ENCODE measurements around the gene CCDC7. TPM values are rescaled to one million over a fixed set of nuclear protein-coding genes. Genes with fewer than 3 reads are reported as not detected.
"Not testable (repeated sequence)": the region's sequence is repeated elsewhere in the genome, so short reads cannot be mapped to it uniquely, and the experiment has no call there.

CCDC7 gene
- total and polyA plus RNA-seq, 2 experiments from 2014 or later = 0.83 to 1.6 TPM

- TF ChIP-seq ZNF462 (CRISPR knock-in tag; IDR thresholded peaks at IDR 0.05) (no peak), POLR2AphosphoS5 (IDR thresholded peaks at IDR 0.05; ENCODE audit: low read depth) (no peak), NANOG (IDR thresholded peaks at IDR 0.05; ENCODE audit: borderline replicate concordance) (no peak)
- TF ChIP-seq, protein P1, sequence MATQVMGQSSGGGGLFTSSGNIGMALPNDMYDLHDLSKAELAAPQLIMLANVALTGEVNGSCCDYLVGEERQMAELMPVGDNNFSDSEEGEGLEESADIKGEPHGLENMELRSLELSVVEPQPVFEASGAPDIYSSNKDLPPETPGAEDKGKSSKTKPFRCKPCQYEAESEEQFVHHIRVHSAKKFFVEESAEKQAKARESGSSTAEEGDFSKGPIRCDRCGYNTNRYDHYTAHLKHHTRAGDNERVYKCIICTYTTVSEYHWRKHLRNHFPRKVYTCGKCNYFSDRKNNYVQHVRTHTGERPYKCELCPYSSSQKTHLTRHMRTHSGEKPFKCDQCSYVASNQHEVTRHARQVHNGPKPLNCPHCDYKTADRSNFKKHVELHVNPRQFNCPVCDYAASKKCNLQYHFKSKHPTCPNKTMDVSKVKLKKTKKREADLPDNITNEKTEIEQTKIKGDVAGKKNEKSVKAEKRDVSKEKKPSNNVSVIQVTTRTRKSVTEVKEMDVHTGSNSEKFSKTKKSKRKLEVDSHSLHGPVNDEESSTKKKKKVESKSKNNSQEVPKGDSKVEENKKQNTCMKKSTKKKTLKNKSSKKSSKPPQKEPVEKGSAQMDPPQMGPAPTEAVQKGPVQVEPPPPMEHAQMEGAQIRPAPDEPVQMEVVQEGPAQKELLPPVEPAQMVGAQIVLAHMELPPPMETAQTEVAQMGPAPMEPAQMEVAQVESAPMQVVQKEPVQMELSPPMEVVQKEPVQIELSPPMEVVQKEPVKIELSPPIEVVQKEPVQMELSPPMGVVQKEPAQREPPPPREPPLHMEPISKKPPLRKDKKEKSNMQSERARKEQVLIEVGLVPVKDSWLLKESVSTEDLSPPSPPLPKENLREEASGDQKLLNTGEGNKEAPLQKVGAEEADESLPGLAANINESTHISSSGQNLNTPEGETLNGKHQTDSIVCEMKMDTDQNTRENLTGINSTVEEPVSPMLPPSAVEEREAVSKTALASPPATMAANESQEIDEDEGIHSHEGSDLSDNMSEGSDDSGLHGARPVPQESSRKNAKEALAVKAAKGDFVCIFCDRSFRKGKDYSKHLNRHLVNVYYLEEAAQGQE (IDR thresholded peaks at IDR 0.05; ENCODE audit: unreplicated experiment) = no peak
These were observed 56.0 kb downstream of the CCDC7 start (continued) for GRCh38 chr10:32501906-32502305.

- not testable (repeated sequence) for H3K79me2 ChIP-seq (replicated peaks; ENCODE audit: insufficient read depth); H3K4me2 ChIP-seq; DNase-seq (ENCODE audit: low spot score); H3K27ac Mint-ChIP-seq; H3K9me2 ChIP-seq (ENCODE audit: insufficient read depth); ATAC-seq; H3F3A ChIP-seq (replicated peaks; ENCODE audit: low read depth); H3K4me3 Mint-ChIP-seq; H3K27me3 ChIP-seq (ENCODE audit: insufficient read depth); H3K27ac ChIP-seq (ENCODE audit: low read depth); H3K4me1 ChIP-seq (ENCODE audit: insufficient read depth); H4K20me1 ChIP-seq (replicated peaks; ENCODE audit: insufficient read depth); H3K27me3 Mint-ChIP-seq (ENCODE audit: insufficient read depth, low read depth, poor library complexity); H3K36me3 ChIP-seq (ENCODE audit: insufficient read depth); H3K4me1 Mint-ChIP-seq; H3K4me3 ChIP-seq; H2AFZ ChIP-seq
- H3K36me3 Mint-ChIP-seq (ENCODE audit: low read depth) = peaks cover 58% of the 10 kb centered on the region
- H3K9me3 Mint-ChIP-seq = peaks cover 69% of the 10 kb centered on the region
These were observed 60.0 kb downstream of the CCDC7 start for GRCh38 chr10:32505762-32506420.

Data from GM23338 (cell line).